ENCODE measurements around the gene GPRC5B. TPM values are rescaled to one million over a fixed set of nuclear protein-coding genes. Genes with fewer than 3 reads are reported as not detected.

The GPRC5B gene
- total RNA-seq, 3 donors from 2014 or later = 16.3 to 26.6 (median 20.3) TPM

DNA sequence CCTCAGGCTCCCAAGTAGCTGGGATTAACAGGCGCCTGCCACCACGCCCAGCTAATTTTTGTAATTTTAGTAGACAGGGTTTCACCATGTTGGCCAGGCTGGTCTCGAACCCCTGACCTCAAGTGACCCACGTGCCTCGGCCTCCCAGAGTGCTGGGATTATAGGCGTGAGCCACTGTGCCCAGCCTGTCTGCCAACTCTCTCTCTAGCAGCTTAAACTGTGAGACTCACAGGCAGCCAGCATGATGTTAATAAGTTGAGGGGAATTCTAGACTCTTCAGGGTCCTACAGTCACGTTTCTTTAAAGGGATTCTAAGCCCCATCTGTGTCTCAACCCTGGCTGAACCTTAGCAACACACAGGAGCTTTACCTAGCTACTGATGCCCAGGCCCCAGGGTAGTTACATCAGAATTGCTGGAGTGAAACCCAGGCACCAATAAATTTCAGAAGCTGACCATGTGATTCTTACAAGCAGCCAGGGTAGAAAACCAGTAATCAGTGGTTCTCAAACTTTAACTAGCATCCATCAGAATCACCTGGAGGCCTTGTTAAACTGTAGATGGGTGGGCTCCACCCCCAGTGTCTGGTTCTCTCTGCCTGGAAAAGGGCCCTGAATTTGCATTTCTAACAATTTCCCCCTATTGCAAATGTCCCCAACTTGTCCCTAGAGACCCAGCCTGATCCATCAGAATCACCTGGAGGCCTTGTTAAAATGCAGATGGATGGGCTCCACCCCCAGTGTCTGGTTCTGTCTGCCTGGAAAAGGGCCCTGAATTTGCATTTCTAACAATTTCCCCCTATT, 30.7 kb downstream of the GPRC5B start:
- TF ChIP-seq, protein P1, sequence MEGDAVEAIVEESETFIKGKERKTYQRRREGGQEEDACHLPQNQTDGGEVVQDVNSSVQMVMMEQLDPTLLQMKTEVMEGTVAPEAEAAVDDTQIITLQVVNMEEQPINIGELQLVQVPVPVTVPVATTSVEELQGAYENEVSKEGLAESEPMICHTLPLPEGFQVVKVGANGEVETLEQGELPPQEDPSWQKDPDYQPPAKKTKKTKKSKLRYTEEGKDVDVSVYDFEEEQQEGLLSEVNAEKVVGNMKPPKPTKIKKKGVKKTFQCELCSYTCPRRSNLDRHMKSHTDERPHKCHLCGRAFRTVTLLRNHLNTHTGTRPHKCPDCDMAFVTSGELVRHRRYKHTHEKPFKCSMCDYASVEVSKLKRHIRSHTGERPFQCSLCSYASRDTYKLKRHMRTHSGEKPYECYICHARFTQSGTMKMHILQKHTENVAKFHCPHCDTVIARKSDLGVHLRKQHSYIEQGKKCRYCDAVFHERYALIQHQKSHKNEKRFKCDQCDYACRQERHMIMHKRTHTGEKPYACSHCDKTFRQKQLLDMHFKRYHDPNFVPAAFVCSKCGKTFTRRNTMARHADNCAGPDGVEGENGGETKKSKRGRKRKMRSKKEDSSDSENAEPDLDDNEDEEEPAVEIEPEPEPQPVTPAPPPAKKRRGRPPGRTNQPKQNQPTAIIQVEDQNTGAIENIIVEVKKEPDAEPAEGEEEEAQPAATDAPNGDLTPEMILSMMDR (IDR thresholded peaks at IDR 0.05) = no peak
- TF ChIP-seq POLR2AphosphoS5 (IDR thresholded peaks at IDR 0.05) = no peak
- no peak for TF ChIP-seq POLR2A (IDR thresholded peaks at IDR 0.05)
- no peak overlapping the region for H3K4me3 ChIP-seq
- intact Hi-C loops (cut with DNase I; ENCODE audit: low total_unique reads) = no loop called here
- no peaks in the 10 kb centered on the region for H3K27me3 ChIP-seq
- H3K27ac ChIP-seq = peak overlapping the region in 1 of 2 donors; percentile 30
- no peaks in the 10 kb centered on the region for H3K36me3 ChIP-seq
- no peaks in the 10 kb centered on the region for H3K9me3 ChIP-seq
- DNase-seq (ENCODE audit: low spot score in 2 of 2) = no peak
- no peaks in the 10 kb centered on the region for H3K4me1 ChIP-seq

DNA sequence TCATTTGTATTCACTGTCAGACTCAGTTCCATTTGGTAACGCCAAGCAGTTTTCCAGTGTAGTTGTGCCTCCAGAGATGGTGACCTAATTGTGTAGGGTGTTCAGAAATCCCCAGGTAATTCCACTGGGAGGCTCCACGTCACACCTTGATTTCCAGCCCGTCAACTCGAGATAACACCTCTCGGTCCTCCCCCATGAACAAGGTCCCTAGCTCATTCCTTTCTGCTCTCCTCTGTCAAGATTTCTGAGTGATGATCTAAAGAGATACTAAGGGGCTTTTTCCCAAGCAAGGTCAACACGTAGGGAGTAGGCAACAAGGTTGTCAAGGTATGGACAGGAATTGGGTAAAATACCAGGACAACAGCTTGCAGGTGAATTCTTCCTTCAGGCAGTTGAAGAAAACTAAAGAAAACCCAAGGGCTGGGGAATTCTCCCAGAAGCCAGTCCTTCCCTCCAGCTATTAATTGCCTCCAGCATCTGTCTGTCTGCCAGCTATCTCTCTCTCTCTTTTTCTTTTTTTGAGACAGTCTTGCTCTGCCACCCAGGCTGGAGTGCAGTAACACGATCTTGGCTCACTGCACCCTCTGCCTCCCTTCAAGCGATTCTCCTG, 31.4 kb downstream of the GPRC5B start:
- intact Hi-C loops (cut with DNase I; ENCODE audit: low total_unique reads) = no loop called here
- TF ChIP-seq POLR2A (IDR thresholded peaks at IDR 0.05) (no peak), POLR2AphosphoS5 (IDR thresholded peaks at IDR 0.05) (no peak)
- TF ChIP-seq, protein P1 (IDR thresholded peaks at IDR 0.05) = no peak
- Histone ChIP-seq H3K9me3 (no peaks in the 10 kb centered on the region), H3K4me1 (no peaks in the 10 kb centered on the region), H3K27ac (no peak overlapping the region), H3K36me3 (no peaks in the 10 kb centered on the region), H3K27me3 (no peaks in the 10 kb centered on the region), H3K4me3 (no peak overlapping the region)
- no peak for DNase-seq (ENCODE audit: low spot score in 2 of 2)

DNA sequence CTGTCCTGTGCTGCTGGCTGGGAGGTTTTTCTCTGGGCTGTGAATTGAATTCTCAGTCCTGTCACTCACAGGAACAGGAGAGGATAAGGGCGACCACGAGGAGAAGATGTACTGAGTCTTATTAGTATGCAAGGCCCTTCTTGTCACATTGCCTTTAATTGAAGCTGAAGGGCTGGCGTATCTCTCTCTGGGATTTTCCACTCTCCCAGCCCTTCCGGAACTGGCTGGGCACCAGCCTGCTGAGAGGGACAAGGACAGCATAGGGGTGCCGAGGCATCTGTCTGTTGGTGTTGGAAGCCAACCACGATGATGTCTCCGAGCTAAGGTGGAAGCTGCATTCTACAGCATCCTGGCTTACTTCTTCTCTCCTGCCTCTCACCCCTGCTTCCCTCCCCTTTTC, 33.2 kb downstream of the GPRC5B start:
- DNase-seq (ENCODE audit: low spot score in 2 of 2) = no peak
- intact Hi-C loops (cut with DNase I; ENCODE audit: low total_unique reads) = no loop called here
- no peaks in the 10 kb centered on the region for H3K9me3 ChIP-seq
- H3K36me3 ChIP-seq = no peaks in the 10 kb centered on the region
- H3K27me3 ChIP-seq = no peaks in the 10 kb centered on the region
- no peak overlapping the region for H3K4me3 ChIP-seq
- H3K4me1 ChIP-seq = no peaks in the 10 kb centered on the region
- TF ChIP-seq POLR2A (IDR thresholded peaks at IDR 0.05) = no peak
- TF ChIP-seq POLR2AphosphoS5 (IDR thresholded peaks at IDR 0.05) = no peak
- TF ChIP-seq, protein P1 (IDR thresholded peaks at IDR 0.05) = no peak
- peak overlapping the region in 1 of 2 donors; percentile 8 for H3K27ac ChIP-seq

DNA sequence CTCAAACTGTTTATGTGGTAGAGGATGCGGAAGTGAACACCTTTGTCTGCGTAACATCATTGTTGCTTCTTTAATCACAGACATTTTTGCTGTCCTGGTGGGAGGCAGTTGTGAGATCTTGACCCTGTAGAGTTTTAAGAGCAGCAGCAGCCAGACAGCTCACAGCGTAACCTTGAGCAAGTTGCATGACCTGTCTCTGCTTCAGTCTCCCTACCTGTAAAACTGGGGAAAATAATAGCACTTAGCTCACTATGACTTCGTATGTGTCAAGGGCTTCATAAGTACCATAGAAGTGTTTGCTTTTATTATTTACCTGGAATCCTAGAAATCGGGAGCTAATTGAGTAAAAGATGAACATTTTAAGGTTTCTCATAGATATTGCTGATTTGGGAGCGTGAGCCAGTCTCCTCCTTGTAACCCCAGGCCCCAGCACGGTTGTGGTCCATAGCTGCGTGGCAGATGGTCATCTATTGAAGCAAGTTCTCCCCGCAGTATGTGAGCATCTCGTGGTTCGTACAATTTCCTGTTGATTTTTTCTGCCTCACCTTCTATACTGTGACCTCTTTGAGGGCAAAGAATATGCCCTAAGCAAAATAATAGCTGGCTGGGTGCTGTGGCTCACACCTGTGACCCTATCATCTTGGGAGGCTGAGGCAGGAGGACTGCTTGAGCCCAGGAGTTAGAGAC, 34.4 kb downstream of the GPRC5B start:
- TF ChIP-seq, protein P1 (IDR thresholded peaks at IDR 0.05) = no peak
- no peak for TF ChIP-seq POLR2AphosphoS5 (IDR thresholded peaks at IDR 0.05)
- TF ChIP-seq POLR2A (IDR thresholded peaks at IDR 0.05) = no peak
- Histone ChIP-seq H3K4me1 (no peaks in the 10 kb centered on the region), H3K27ac (no peak overlapping the region), H3K9me3 (no peaks in the 10 kb centered on the region), H3K4me3 (no peak overlapping the region), H3K36me3 (no peaks in the 10 kb centered on the region), H3K27me3 (no peaks in the 10 kb centered on the region)
- DNase-seq (ENCODE audit: low spot score in 2 of 2) = no peak
- intact Hi-C loops (cut with DNase I; ENCODE audit: low total_unique reads) = no loop called here

DNA sequence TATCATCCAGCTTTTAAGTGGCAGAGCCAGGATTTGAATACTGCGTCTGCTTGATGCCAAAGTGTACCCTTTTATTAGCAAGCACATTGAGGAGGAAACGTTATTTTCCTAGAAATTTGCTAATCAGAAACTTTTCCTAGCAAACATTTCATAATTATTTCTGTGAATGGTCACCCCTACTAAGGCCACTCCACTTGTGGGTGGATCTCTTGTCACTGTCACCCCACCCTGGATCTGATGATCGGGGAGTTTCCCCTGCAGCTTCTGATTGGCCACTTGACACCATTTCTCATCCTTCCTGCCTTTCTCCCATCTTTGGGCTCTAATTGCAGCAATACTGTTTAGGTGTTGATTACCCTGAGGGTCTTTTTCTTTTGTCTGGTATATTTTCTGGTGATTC, 35.9 kb downstream of the GPRC5B start:
- Histone ChIP-seq H3K27ac (no peak overlapping the region), H3K4me3 (no peak overlapping the region), H3K9me3 (no peaks in the 10 kb centered on the region), H3K27me3 (no peaks in the 10 kb centered on the region), H3K36me3 (no peaks in the 10 kb centered on the region), H3K4me1 (no peaks in the 10 kb centered on the region)
- no peak for DNase-seq (ENCODE audit: low spot score in 2 of 2)
- TF ChIP-seq POLR2A (IDR thresholded peaks at IDR 0.05) (no peak), POLR2AphosphoS5 (IDR thresholded peaks at IDR 0.05) (no peak)
- TF ChIP-seq, protein P1 (IDR thresholded peaks at IDR 0.05) = no peak
- intact Hi-C loops (cut with DNase I; ENCODE audit: low total_unique reads) = no loop called here
